ENCODE data around the gene PDK4. TPM values are rescaled to one million over a fixed set of nuclear protein-coding genes. Genes with fewer than 3 reads are reported as not detected.

The PDK4 gene
- total RNA-seq, 6 experiments from 2014 or later, result 7.9 to 109 (median 79.0) TPM

- no peak for TF ChIP-seq POLR2A (IDR thresholded peaks at IDR 0.05)
- TF ChIP-seq, protein P1, sequence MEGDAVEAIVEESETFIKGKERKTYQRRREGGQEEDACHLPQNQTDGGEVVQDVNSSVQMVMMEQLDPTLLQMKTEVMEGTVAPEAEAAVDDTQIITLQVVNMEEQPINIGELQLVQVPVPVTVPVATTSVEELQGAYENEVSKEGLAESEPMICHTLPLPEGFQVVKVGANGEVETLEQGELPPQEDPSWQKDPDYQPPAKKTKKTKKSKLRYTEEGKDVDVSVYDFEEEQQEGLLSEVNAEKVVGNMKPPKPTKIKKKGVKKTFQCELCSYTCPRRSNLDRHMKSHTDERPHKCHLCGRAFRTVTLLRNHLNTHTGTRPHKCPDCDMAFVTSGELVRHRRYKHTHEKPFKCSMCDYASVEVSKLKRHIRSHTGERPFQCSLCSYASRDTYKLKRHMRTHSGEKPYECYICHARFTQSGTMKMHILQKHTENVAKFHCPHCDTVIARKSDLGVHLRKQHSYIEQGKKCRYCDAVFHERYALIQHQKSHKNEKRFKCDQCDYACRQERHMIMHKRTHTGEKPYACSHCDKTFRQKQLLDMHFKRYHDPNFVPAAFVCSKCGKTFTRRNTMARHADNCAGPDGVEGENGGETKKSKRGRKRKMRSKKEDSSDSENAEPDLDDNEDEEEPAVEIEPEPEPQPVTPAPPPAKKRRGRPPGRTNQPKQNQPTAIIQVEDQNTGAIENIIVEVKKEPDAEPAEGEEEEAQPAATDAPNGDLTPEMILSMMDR (IDR thresholded peaks at IDR 0.05), result no peak
- WGBS (ENCODE audit: insufficient coverage, low coverage, low lambda C conversion rate, missing lambda C conversion rate), result 80% methylated on average over 1 of the region's 1 CpG
- no peak for ATAC-seq
- Histone ChIP-seq H3K36me3 (no peaks in the 10 kb centered on the region), H3K9me3 (no peaks in the 10 kb centered on the region), H3K27ac (no peak overlapping the region), H3K4me1 (no peaks in the 10 kb centered on the region), H3K4me3 (no peak overlapping the region), H3K27me3 (no peaks in the 10 kb centered on the region)
- intact Hi-C loops (cut with DNase I), result no loop called here
- DNase-seq, result no peak
Measured at GRCh38 chr7:95632609-95633008, 36.3 kb upstream of the PDK4 start.

- WGBS (ENCODE audit: insufficient coverage, low coverage, low lambda C conversion rate, missing lambda C conversion rate), result 88% methylated on average over 7 of the region's 7 CpGs
- no peaks in the 10 kb centered on the region for H3K9me3 ChIP-seq
- intact Hi-C loops (cut with DNase I), result no loop called here
- ATAC-seq, result peak in 3 of 4 donors; percentile 10 to 57 (median 37)
- no peaks in the 10 kb centered on the region for H3K36me3 ChIP-seq
- no peak for TF ChIP-seq POLR2A (IDR thresholded peaks at IDR 0.05)
- TF ChIP-seq, protein P1 (IDR thresholded peaks at IDR 0.05), result no peak
- no peak overlapping the region for H3K27ac ChIP-seq
- H3K4me1 ChIP-seq, result no peaks in the 10 kb centered on the region
- H3K4me3 ChIP-seq, result no peak overlapping the region
- H3K27me3 ChIP-seq, result no peaks in the 10 kb centered on the region
- no peak for DNase-seq
Measured at GRCh38 chr7:95631527-95631926, 35.2 kb upstream of the PDK4 start.

DNA sequence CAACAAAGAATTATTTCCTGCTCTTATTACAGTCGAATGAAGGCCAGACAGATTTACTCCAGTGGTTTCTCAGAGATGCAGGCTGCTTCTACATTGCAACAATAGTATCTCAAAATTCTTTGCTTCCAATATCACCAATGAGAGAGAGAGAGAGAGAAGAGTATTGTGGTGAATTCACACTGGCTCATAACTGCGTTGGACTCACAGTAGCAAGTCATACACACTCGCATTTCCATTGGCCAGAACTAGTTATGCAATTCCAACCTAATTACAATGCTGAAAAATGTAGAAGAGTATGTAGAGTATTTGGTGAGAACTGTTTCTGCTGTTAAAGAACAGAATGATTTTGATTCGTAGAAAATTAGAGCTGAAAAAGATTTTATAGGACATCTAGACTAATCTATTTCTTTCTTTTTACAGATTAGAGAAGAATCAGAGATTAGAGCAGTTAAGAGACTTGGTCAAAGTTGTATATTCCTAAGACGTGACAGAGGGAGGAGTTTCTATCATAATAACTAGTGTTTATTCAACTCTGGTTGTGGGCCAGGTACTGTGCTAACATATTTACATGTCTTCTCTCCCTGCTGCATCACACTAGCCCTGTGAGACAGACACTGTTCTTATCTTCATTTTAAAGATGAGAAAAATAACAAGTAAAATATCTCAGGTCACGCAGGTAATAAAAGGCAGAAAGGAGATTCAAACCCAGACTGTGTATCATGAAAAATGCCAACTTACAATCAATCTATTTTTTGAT lies 34.6 kb upstream of the PDK4 start:
- ATAC-seq, result peak in 1 of 4 donors; percentile 26
- H3K27ac ChIP-seq, result no peak overlapping the region

DNA sequence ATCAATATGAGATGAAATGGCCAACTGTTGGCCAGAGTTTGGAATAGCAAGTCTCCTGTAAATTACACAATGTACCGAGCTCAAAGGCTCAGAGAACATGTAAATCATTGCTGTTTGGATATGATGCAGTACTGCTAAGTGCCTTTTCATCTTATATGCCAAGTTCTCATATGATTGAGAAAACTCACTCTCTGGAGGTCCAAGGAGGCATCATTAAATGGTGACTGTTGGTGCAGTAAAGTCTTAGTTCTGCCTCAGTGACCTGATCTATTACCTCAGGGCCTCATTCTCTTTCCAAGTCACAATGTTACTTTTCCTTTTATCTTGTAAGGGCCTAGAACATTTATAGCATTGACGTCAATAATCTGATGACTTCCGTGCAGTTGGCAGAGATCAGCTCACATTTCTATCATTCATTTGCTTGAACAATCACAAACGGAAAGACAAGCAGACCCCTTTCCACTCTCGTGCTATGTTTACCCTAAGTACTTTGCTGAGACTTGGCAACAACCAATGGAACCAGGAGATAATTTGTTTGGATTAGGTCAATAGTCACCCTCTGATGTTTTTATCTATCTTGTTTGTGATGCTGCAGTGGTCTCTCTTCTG lies 32.6 kb upstream of the PDK4 start:
- H3K9me3 ChIP-seq, result no peaks in the 10 kb centered on the region
- H3K4me3 ChIP-seq, result no peak overlapping the region
- TF ChIP-seq POLR2A (IDR thresholded peaks at IDR 0.05), result no peak
- TF ChIP-seq, protein P1 (IDR thresholded peaks at IDR 0.05), result peak in 1 of 4 donors; percentile 5
- intact Hi-C loops (cut with DNase I), result no loop called here
- no peak overlapping the region for H3K27ac ChIP-seq
- 44% methylated on average over 5 of the region's 5 CpGs for WGBS (ENCODE audit: insufficient coverage, low coverage, low lambda C conversion rate, missing lambda C conversion rate)
- H3K4me1 ChIP-seq, result no peaks in the 10 kb centered on the region
- H3K27me3 ChIP-seq, result no peaks in the 10 kb centered on the region
- H3K36me3 ChIP-seq, result no peaks in the 10 kb centered on the region
- peak; percentile 17 to 64 (median 40) for ATAC-seq
- DNase-seq, result no peak

More for the DNA sequence above, 34.6 kb upstream of the PDK4 start:
- Histone ChIP-seq H3K27me3 (no peaks in the 10 kb centered on the region), H3K9me3 (no peaks in the 10 kb centered on the region), H3K36me3 (no peaks in the 10 kb centered on the region), H3K4me1 (no peaks in the 10 kb centered on the region), H3K4me3 (no peak overlapping the region)
- DNase-seq, result no peak
- WGBS (ENCODE audit: insufficient coverage, low coverage, low lambda C conversion rate, missing lambda C conversion rate), result 74% methylated on average over 6 of the region's 6 CpGs
- intact Hi-C loops (cut with DNase I), result no loop called here
- TF ChIP-seq POLR2A (IDR thresholded peaks at IDR 0.05), result no peak
- TF ChIP-seq, protein P1 (IDR thresholded peaks at IDR 0.05), result no peak
